GM19328 (cell line): ENCODE results near the gene PTPRN.
"Not testable (repeated sequence)": the region's sequence is repeated elsewhere in the genome, so short reads cannot be mapped to it uniquely, and the experiment has no call there.

ENCODE experiments used
- ATAC-seq: cut with Tn5 transposase; IDR thresholded peaks from one replicate; pipeline ENCODE4 v1.9.1; 2021; ENCODE audit warnings: mild to moderate bottlenecking, moderate library complexity; ENCODE audit not compliant: unreplicated experiment

Gene PTPRN

DNA sequence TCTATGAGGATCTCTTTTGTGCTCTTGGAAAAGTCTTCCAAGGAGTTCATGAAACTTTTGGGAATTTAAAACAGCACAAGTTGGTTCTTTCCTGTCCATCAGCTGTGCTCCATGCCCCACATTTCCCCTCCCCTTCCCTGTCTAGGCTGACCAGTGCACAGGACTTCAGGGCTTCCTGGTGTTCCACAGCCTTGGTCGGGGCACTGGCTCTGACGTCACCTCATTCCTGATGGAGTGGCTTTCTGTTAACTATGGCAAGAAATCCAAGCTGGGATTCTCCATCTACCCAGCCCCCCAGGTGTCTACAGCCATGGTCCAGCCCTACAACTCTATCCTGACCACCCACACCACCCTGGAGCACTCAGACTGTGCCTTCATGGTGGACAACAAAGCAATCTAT, 38.2 kb downstream of the PTPRN start:
- no peak for ATAC-seq

DNA sequence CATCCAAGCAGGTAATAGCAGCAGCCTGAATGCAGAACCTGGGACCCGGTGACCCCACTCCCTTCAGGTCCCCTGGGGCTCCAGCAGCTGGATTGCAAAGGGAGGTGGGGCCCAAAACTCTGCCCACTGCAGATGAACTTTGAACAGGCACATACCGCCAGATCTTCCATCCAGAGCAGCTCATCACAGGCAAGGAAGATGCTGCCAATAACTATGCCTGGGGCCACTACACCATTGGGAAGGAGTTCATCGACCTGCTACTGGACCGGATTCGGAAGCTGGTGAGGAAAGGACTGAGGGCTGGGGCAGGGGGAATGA, 39.2 kb downstream of the PTPRN start:
- ATAC-seq: no peak

DNA sequence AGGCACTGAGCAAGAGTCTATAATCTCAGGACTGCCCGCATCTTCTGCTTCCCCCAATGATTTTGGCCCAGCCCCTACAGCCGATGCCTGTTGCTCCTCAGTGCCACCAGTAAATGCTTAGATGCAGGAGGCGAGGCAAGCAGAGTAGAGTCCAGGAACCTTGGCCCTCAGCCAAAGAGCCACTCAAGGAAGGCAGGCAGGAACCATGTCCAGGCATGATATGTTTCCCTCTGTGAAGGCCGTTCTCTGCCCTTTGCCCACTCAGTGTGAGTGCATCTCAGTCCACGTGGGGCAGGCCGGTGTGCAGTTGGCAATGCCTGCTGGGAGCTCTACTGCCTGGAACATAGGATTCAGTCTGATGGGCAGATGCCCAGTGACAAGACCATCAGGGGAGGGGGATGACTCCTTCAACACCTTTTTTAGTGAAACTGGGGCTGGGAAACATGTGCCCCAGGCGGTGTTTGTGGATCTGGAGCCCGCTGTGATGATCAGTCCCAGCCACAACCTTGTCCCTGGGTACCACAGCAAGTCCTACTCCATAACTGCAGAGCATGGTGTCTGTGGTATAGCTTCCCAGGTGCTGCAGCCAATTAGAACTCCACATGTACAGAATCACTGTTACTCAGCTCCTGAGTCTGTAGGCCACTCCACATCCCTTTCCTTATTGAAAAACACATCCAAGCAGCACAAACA, 39.7 kb downstream of the PTPRN start:
- no peak for ATAC-seq

DNA sequence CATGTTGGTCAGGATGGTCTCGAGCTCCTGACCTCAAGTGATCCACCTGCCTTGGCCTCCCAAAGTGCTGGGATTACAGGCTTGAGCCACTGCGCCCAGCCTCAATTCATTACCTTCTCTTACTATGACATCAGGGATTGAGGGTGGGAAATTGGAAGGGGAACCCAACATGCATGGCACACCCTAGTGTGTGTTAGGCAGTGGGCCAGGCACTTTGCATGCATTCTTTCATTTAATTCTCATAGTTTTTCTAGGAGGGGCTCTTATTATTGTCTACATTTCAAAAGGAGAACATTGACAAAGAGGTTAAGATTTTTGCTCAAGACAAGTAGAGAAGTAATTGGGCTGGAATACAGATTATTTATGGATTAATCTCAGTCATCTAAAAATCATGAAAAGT, 40.9 kb downstream of the PTPRN start:
- ATAC-seq: no peak

DNA sequence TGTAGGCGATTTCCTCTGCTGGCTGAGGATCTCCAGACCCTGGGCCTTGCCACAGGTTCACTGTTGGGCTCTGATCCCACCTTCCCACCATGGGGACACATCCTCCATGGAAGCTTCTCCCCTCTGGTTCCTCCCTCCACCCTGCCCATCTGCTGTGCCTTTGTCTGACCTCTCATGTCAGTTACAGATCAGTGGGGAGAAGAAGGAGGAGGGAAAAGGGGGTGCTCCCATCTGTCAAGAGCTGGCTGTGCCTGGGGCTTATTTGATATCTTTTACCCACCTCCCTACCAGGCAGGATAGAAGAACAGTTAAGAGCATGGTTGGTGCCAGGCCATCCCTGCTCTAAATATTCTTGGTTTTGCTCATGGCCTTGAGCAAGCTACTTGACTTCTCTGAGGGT, 42.3 kb downstream of the PTPRN start:
- ATAC-seq: no peak

DNA sequence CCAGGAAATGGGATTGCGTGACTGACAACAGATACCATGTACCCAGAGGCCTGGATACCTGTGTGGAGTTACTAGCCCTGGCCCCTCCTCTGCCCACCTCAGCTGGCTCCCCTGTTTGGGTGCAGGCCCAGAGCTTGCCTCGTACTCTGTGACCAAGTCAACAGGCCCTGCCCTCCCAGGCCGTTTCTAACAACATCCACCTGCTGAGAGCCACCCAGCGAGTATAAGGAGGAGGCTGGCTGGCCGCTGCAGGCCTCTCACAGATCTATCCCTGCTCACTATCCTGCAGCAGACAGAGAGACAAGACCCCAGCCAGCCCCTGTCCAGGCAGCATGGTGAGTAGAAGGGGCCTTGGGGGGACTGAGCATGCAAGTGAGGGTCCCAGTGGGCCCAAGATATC, 43.0 kb downstream of the PTPRN start:
- no peak for ATAC-seq

DNA sequence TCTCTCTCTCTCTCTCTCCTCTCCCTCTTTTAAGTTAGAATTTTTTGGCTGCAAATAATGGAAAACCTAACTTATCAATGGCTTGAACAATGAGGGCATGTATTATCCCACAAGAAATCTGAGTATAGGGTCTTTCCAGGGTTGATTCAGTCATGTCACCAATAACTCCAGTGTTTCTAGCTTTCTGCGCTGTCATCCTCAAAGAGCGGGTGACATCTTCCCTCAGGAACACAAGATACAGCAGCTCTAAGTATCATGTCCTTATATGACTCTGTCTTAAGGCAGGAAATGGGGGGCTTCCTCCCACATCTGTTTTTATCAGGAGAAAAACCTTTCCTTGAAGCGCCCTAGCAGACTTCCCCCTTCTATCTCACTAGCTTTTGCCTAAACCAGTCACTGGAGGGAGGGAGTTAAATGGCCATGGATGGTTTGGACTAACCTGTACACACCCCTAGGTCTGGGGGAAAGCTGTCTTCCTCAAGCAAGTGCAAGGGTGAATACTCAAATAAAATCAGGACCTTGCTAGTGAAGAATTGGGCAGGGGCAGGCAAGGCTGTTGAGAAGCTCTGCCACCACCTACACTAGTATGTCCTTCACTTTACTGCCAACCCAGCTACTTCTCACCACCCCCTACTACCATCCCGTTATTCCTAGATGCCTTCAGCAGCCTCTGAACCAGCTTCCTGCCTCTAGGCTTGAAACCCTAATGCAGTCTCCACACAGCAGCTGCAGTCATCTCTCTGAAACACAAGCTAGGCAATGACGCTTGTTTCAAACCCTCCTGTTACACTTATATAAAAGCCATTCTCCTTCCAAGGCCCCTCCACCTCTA, 48.0 kb downstream of the PTPRN start:
- ATAC-seq: no peak

DNA sequence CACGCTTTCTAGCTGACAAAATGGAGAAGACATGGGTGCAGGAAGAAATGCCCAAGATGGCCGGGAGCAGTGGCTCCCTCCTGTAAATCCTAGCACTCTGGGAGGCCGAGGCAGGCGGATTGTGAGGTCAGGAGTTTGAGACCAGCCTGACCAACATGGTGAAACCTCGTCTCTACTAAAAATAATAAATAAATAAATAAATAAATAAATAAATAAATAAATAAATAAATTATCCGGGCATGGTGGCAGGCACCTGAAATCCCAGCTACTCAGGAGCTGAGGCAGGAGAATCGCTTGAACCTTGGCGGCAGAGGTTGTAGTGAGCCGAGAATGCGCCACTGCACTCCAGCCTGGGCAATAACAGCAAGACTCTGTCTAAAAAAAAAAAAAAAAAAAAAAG, 50.3 kb downstream of the PTPRN start:
- ATAC-seq: not testable (repeated sequence)

DNA sequence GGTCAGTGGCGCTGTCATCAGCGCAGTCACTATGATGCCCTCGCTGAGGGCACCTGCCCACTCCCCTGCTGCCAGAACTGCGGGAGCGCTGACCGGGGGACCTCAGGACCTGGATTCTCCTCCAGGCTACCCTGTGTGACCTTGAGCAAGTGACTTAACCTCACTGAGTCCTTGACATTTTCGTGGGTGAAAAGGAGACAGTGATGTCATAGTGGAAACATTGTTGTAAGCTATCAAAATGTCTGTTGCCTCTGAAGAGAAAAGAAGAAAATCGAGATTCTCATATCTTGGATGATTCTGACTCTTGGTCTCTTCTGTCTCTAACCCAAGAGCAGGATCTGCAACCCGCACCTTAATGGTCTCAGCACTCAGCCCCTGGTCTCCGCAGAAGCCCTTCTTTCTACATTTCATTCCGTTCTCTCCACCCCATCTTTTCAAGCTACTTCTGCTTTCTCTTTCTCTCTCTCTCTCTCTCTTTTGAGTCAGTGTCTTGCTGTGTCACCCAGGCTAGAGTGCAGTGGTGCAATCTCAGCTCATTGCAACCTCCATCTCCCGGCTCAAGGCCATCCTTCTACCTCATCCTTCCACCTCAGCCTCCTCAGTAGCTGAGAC, 54.5 kb downstream of the PTPRN start:
- ATAC-seq: peak; percentile 22

DNA sequence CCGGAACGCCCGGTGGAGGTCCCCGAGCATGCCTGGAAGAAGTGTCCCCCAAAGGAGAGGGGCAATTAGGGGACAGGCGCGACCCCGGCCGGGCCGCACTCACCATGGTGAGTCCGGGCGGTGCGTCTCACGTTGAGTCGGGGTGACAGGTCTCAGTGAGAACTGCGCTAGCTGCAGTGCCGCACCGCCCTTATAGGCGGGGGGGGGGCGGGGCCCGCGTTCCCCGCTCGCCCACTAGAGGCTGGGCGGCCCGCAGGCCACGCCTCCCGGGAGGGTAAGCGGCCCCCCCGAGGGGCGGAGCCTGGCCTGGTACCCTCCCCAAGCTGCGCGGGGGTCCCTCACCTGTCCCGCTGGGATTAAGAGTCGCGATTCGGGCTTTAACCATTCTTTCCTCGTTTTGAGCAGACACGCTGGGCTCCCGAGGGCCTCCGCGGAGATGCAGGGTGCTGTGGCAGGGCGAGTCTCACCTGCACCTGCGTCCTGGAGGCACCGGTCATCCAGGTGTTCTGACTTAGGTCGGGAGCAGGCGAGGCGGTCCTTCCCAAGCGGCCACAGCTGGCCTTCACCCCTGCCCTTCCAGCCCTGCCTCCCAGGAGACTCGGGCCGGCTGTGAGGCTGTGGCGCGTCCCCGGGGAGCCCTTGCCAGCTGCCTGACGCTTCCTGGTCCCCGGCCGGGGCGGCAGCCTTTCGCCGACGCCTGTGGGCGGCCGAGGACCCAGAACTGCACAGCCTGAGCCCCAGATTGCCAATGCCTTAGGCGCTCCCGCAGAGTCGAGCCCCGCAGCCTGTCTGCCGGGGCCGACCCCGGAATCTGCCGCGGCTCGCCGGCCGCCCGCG, 55.2 kb downstream of the PTPRN start, which contains the start of gene TUBA4A:
TUBA4A (minus strand) TSS at position 166 of the 837 bp plus-strand sequence; CDS start at position 106, 60 bp downstream.
- ATAC-seq: peak; percentile 60

DNA sequence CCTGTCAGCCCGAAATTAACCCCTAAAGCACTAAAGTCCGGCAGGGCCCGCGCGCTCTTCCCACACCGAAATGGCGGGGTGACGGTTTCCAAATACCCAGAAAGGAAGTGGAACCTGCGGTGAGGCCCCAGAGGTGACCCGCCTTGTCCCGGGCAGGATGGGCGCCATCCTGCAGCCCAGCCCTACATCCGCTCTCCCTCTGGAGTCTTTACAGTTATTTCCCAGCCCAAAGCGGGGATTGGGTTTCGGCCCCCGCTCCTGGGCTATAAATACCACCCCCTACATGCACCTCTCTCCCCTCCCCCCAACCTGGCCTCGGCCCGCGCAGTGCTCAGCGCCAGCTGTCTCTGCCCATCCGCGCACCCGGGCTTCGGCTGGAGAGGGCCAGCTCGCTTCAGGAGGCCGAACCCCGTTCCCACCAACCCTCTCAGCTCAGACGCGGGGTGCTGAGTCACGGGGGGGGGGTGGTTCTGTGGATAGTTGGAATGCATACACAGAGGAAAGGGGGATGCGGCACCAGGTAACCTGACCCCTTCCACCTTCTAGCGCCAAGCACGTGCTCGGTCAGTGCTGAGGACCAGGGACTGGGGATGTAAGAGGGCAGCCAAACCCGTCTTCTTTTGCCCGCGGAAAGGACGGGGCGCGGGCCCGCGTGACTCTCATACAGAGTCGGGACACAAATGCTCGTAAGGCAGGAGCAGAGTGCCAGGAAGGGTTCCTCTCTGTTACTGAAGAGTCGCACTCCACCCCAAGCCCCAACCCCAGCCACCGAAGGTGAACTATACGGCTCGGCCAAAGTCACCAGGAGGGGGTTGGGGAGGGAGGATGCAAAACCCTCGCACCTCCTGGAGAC, 56.1 kb downstream of the PTPRN start, which contains the start of gene TUBA4B:
TUBA4B (plus strand) TSS at position 344 of the 853 bp plus-strand sequence; CDS start at position 509, 165 bp downstream.
- ATAC-seq: peak; percentile 26

DNA sequence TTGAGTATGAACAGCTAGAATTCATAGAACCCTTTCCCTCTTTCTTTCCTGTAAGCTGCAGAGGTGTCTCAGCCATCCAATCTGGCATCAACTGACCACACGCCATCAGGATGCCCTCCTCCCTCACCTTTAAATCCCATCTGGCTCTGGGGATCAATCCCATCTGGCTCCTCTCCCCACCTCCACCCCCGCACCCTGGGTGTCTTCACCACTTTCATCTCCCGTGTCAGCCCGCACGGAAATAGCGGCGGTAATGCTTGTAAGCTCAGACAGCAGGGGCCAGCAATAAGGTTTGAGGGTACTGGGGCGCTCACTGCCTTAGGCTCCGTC, 56.7 kb downstream of the PTPRN start:
- ATAC-seq: no peak

DNA sequence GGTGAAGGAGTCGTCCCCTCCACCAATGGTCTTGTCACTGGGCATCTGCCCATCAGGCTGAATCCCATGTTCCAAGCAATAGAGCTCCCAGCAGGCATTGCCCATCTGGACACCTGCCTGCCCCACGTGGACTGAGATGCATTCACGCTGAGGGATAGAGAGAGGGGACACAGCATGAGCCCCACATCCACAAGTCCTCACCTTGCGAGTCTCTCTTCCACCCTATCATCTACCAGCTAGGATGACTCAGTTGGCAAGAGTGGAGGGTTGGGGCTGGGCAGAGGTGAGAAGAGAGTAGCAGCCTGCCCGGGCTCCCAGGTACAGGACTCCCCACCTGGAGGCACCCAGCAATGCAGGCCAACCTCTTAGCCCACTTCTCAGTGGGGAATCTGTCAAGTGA, 57.1 kb downstream of the PTPRN start:
- ATAC-seq: no peak

DNA sequence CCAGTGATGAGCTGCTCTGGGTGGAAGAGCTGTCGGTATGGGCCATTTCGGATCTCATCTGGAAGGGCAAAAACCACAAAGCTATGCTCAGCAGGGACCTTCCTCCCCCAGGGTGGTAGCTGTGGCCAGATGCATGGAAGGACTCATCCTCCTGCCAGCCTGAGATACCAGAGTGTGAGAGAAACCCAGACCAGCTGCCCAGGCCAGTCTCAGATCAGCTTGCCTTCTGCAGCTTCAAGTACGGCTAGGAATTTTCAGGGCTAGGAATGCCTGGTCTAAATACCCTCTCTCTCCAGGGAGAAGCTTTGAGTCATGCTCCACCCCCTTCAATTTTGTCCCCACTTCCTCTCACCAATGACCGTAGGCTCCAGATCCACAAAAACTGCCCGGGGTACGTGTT, 57.5 kb downstream of the PTPRN start:
- no peak for ATAC-seq

DNA sequence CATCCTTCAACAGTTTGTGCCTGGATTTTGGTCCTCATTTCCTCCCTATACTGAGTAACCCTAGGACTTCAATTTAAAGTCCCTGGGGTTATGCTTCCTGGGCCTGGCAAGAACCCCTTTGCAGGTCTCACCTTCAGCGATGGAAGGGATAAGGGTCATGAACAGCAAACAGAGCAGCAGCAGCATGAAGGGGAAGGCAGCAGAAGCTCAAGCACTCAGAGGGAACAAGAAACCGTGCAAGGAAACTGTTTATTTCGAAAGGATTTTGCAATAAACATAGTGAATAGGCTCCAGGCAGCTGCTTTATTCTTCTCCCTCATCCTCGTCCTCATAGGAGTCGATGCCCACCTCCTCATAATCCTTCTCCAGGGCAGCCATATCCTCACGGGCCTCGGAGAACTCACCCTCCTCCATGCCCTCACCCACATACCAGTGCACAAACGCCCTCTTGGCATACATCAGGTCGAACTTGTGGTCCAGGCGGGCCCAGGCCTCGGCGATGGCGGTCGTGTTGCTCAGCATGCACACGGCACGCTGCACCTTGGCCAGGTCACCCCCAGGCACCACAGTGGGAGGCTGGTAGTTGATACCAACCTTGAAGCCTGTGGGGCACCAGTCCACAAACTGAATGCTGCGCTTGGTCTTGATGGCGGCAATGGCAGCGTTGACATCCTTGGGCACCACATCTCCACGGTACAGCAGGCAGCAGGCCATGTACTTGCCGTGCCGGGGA, 59.0 kb downstream of the PTPRN start:
- ATAC-seq: no peak

DNA sequence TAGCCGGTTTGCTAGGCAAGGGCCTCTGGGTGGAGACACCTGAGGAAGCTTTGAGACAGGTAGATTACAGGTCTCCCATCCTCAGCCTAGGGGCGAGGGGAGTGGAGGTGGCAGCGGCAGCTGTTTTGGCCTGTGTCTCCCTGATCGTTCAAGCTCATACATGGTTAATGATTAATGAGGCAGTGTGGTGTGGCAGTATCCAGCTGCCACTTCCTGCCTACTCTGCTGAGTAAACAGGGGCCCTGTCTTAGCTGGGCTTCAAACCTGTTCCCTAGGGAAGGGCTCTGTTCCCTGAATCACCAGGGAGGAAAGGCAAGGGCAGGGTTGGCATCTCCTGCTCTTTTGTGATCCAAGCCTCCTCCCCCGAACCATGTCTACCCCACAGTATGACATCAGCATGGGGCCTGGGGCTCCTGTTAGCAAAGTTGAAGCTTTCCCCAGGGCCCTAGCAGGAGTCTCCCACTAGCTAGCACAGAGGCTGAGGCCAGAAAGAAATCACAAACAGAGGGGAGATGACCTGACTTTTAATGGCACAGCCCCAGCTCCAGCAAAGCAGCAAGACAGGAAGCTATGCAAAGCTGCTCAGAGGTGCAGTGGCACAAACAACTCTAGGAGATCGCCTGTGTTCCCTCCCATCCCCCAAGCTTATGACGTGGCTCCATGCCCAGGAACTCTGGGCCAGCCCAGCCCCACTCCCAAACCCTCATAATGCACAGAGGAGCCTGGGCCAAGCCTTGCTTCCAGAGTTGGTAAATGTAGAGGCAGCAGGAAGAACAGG, 59.8 kb downstream of the PTPRN start:
- ATAC-seq: no peak

DNA sequence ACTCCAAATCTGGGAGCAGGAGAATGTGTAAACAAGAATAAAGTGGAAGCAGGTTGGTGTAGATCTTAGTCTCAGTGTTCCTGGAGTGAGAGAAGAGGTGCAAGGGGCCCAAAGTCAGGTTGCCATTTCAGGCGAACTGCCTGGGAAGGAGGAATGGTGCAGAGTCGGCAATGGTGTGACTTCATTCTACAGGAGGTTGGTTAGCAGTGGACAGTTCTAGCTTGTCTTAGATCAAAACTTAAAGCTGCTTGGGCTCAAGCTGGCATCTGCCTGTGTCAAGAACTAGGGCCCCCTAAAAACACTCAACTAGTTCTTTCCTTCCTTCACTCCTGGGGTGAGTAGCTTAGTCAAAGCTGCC, 60.4 kb downstream of the PTPRN start:
- no peak for ATAC-seq

DNA sequence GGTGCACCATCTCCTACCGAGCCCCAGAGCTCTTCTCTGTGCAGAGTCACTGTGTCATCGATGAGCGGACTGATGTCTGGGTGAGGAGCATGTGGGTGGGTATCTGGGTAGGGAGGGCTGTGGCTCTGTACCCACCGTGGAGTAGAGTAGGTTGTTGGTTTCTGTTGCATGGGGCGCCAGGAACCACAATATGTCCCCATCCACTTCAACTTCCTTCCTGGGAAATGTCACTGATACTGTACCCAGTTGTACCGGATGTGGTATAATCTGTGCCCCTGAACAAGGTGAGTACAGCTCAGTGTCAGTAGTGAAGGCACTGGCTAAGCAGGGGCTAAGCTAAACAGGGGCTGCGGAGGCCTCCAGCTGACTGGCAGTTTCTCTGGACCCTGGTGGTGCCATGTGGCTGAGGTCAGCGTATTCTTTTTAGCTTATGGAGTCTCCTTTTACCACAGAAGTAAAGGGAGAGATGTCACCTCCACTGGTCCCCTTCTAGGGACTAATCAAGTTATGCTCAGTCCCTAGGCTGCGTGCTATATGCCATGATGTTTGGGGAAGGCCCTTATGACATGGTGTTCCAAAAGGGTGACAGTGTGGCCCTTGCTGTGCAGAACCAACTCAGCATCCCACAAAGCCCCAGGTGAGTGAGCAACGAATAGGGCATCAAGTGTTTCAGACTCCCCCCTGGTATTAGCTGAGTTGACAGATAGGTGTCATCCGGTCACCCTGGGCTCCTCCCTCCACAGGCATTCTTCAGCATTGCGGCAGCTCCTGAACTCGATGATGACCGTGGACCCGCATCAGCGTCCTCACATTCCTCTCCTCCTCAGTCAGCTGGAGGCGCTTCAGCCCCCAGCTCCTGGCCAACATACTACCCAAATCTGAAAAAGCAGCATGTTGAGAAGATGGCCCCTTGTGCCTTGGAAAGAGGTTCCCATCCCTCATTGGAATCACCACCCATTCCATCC, 61.2 kb downstream of the PTPRN start:
- no peak for ATAC-seq
